ENCODE measurements around the gene PEX5. TPM values are rescaled to one million over a fixed set of nuclear protein-coding genes. Genes with fewer than 3 reads are reported as not detected.

Gene PEX5
- polyA plus RNA-seq, 1 donor (not counting 4 experiments of a cell fraction or from before 2014, with no cell fraction given), result 14.4 TPM

DNA sequence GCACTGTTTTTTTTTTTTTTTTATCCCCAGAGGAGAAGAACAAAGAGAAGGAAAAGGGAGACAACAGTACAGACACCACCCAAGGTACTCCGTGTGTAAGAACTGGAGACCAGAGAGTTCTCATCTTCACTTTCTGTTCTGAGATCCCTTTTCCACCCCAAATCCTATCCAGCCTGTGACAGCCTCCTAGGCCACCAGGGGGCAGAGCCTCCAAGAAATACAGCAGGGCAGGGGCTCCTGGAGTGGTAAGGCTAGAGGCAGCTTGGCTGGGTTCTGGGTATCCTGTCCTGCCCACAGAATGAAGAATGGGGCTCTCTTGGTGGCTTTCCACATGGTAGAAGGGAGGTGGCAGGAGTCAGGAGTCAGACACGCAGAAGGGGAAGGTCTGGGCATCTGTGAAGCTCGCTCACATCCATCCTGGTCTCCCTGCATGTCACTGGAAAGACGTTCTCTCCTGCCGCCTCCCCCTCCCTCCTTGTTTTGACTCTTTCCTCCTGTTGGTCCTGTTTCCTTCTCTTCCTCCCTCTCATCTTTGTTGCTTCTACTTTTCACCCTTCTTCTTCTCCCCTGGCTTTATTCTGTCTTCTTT is 47.3 kb upstream of the PEX5 start:
- Histone ChIP-seq H4K20me1 (ENCODE audit: control insufficient read depth, extremely low read depth, insufficient read depth, low read length) (no peaks in the 10 kb centered on the region), H3K9ac (ENCODE audit: control insufficient read depth, extremely low read depth, insufficient read depth, low read length) (no peak overlapping the region), H2AFZ (ENCODE audit: control insufficient read depth, low read length) (no peak overlapping the region), H3K79me2 (ENCODE audit: control insufficient read depth, insufficient read depth, low read length) (no peaks in the 10 kb centered on the region), H3K9me3 (ENCODE audit: control insufficient read depth, low read depth, low read length) (no peaks in the 10 kb centered on the region), H3K27ac (ENCODE audit: control insufficient read depth, insufficient read depth, low read length) (no peak overlapping the region), H3K4me3 (ENCODE audit: control insufficient read depth in 2 of 3, extremely low read depth in 1 of 3, insufficient read depth in 2 of 3, low read depth in 1 of 3, low read length in 3 of 3) (no peak overlapping the region), H3K4me1 (ENCODE audit: control insufficient read depth, extremely low read depth, insufficient read depth, low read length) (no peaks in the 10 kb centered on the region), H3K27me3 (ENCODE audit: control insufficient read depth, extremely low read depth, insufficient read depth, low read length) (no peaks in the 10 kb centered on the region), H3K4me2 (ENCODE audit: control insufficient read depth, extremely low read depth, insufficient read depth, low read depth, low read length) (no peak overlapping the region), H3K36me3 (ENCODE audit: control insufficient read depth in 2 of 2, extremely low read depth in 1 of 2, insufficient read depth in 2 of 2, low read length in 2 of 2) (peaks cover 4 to 25% of the 10 kb centered on the region in 2 experiments), H3K9me1 (ENCODE audit: control insufficient read depth, extremely low read depth, insufficient read depth, low read length) (no peaks in the 10 kb centered on the region)
- FAIRE-seq, result peak; percentile 39
- DNase-seq (ENCODE audit: low read depth, low spot score), result no peak
- dilution Hi-C loops (cut with MboI; ENCODE audit: extremely low pct_ligation_motif_present, low sequenced_read_pairs), result no loop called here
- TF ChIP-seq, protein P1, sequence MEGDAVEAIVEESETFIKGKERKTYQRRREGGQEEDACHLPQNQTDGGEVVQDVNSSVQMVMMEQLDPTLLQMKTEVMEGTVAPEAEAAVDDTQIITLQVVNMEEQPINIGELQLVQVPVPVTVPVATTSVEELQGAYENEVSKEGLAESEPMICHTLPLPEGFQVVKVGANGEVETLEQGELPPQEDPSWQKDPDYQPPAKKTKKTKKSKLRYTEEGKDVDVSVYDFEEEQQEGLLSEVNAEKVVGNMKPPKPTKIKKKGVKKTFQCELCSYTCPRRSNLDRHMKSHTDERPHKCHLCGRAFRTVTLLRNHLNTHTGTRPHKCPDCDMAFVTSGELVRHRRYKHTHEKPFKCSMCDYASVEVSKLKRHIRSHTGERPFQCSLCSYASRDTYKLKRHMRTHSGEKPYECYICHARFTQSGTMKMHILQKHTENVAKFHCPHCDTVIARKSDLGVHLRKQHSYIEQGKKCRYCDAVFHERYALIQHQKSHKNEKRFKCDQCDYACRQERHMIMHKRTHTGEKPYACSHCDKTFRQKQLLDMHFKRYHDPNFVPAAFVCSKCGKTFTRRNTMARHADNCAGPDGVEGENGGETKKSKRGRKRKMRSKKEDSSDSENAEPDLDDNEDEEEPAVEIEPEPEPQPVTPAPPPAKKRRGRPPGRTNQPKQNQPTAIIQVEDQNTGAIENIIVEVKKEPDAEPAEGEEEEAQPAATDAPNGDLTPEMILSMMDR (optimal IDR thresholded peaks at IDR 0.05 in 1 of 3, IDR thresholded peaks at IDR 0.05 in 1 of 3, conservative IDR thresholded peaks at IDR 0.05 in 1 of 3; ENCODE audit: extremely low read depth in 1 of 3, insufficient read depth in 2 of 3, low read length in 3 of 3), result peak; percentile 72 to 91 (median 74)
- no peak for TF ChIP-seq EZH2 (IDR thresholded peaks at IDR 0.05; ENCODE audit: low read length)

DNA sequence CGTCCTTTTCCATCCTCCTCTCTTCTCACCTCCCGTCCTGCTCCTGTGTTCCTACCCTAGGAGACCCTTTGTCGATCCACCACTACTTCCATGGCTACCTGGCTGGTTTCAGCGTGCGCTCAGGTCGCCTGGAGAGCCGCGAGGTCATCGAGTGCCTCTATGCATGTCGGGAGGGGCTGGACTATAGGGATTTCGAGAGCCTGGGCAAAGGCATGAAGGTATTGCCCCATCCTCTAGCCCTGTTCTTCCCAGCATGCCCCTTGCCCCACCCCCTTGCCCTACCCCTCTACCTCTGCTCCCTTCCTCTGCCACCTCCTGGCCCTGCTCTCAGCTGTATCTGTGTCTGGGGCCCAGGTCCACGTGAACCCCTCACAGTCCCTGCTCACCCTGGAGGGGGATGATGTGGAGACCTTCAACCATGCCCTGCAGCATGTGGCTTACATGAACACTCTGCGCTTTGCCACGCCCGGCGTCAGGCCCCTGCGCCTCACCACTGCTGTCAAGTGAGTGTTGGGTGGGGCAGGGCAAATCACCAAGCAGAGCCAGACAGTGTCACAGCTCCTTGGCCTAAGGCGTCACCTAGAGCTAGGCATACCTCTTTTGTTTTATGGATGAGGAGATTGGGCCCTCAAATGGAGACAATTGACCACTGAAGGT is 46.5 kb upstream of the PEX5 start:
- H3K4me2 ChIP-seq (ENCODE audit: control insufficient read depth, extremely low read depth, insufficient read depth, low read depth, low read length), result no peak overlapping the region
- no peaks in the 10 kb centered on the region for H3K9me3 ChIP-seq (ENCODE audit: control insufficient read depth, low read depth, low read length)
- peaks cover 3 to 23% of the 10 kb centered on the region in 2 experiments for H3K36me3 ChIP-seq (ENCODE audit: control insufficient read depth in 2 of 2, extremely low read depth in 1 of 2, insufficient read depth in 2 of 2, low read length in 2 of 2)
- TF ChIP-seq, protein P1 (optimal IDR thresholded peaks at IDR 0.05 in 1 of 3, IDR thresholded peaks at IDR 0.05 in 1 of 3, conservative IDR thresholded peaks at IDR 0.05 in 1 of 3; ENCODE audit: extremely low read depth in 1 of 3, insufficient read depth in 2 of 3, low read length in 3 of 3), result no peak
- no peak for TF ChIP-seq EZH2 (IDR thresholded peaks at IDR 0.05; ENCODE audit: low read length)
- no peaks in the 10 kb centered on the region for H3K9me1 ChIP-seq (ENCODE audit: control insufficient read depth, extremely low read depth, insufficient read depth, low read length)
- H3K27me3 ChIP-seq (ENCODE audit: control insufficient read depth, extremely low read depth, insufficient read depth, low read length), result no peaks in the 10 kb centered on the region
- no peak overlapping the region for H2AFZ ChIP-seq (ENCODE audit: control insufficient read depth, low read length)
- DNase-seq (ENCODE audit: low read depth, low spot score) (no peak), FAIRE-seq (no peak)
- H4K20me1 ChIP-seq (ENCODE audit: control insufficient read depth, extremely low read depth, insufficient read depth, low read length), result no peaks in the 10 kb centered on the region
- no peak overlapping the region for H3K4me3 ChIP-seq (ENCODE audit: control insufficient read depth in 2 of 3, extremely low read depth in 1 of 3, insufficient read depth in 2 of 3, low read depth in 1 of 3, low read length in 3 of 3)
- no peaks in the 10 kb centered on the region for H3K4me1 ChIP-seq (ENCODE audit: control insufficient read depth, extremely low read depth, insufficient read depth, low read length)
- no peak overlapping the region for H3K9ac ChIP-seq (ENCODE audit: control insufficient read depth, extremely low read depth, insufficient read depth, low read length)
- H3K27ac ChIP-seq (ENCODE audit: control insufficient read depth, insufficient read depth, low read length), result no peak overlapping the region
- no peaks in the 10 kb centered on the region for H3K79me2 ChIP-seq (ENCODE audit: control insufficient read depth, insufficient read depth, low read length)
- dilution Hi-C loops (cut with MboI; ENCODE audit: extremely low pct_ligation_motif_present, low sequenced_read_pairs), result no loop called here

Measured in keratinocyte (primary cell).